CD4-positive, alpha-beta T cell (primary cell): ENCODE results near the gene FDXACB1. TPM values are rescaled to one million over a fixed set of nuclear protein-coding genes. Genes with fewer than 3 reads are reported as not detected.

Experiments used
- ATAC-seq: fragments of 200-7000 bp; cut with Tn5 transposase; one replicate; pipeline ENCODE4 v1.10.0; 2022; ENCODE audit warnings: mild to moderate bottlenecking; ENCODE audit not compliant: poor library complexity
- CTCF ChIA-PET: fragments of 350-600 bp; sonication (Branson Sonifier 250); formaldehyde crosslinking; loops from one replicate; lab custom pipeline; 2021; ENCODE audit warnings: antibody characterized with exemption, inconsistent platforms; lab: Charles Lee
- POLR2A ChIA-PET: fragments of 350-600 bp; sonication (Branson Sonifier 250); formaldehyde crosslinking; loops from one replicate; lab custom pipeline; 2021; ENCODE audit warnings: antibody characterized with exemption, inconsistent platforms; lab: Charles Lee
- DNase-seq, 14 experiments: peaks; one replicate each; pipeline ENCODE4 v3.0.0-alpha.2; 2013 to 2020; ENCODE audit warnings: mixed read lengths in 2 of 14
- H3K27ac ChIP-seq, 2 donors: one replicate each; pipeline versions ENCODE4 v1.5.1 to v1.7.0; 2013; ENCODE audit warnings: low read length in 2 of 2, low read depth in 1 of 2, mild to moderate bottlenecking in 1 of 2
- H3K27me3 ChIP-seq, 2 experiments: 1 replicate in 1 of 2; 2 replicates in 1 of 2; pipeline versions ENCODE4 v1.6.1 to v1.7.0; 2013; ENCODE audit warnings: low read length in 2 of 2, control low read depth in 1 of 2, mild to moderate bottlenecking in 1 of 2, moderate library complexity in 1 of 2; ENCODE audit not compliant: insufficient read depth in 2 of 2, control insufficient read depth in 1 of 2
- H3K36me3 ChIP-seq: one replicate; pipeline ENCODE4 v1.6.1; 2013; ENCODE audit warnings: low read length, control low read depth; ENCODE audit not compliant: insufficient read depth
- H3K4me1 ChIP-seq: one replicate; pipeline ENCODE4 v1.6.1; 2013; ENCODE audit warnings: low read length, control low read depth; ENCODE audit not compliant: insufficient read depth
- H3K4me3 ChIP-seq: one replicate; pipeline ENCODE4 v1.5.1; 2013; ENCODE audit warnings: mild to moderate bottlenecking, low read length, moderate library complexity
- H3K9me3 ChIP-seq, 2 experiments: 1 replicate in 1 of 2; 2 replicates in 1 of 2; pipeline versions ENCODE4 v1.6.1 to v1.7.0; 2013; ENCODE audit warnings: low read length in 2 of 2, mild to moderate bottlenecking in 2 of 2, control low read depth in 1 of 2, moderate library complexity in 1 of 2; ENCODE audit not compliant: control insufficient read depth in 1 of 2, insufficient read depth in 1 of 2
- H3K27ac Mint-ChIP-seq: one replicate; pipeline ENCODE4 v1.8.0; 2020; ENCODE audit warnings: mixed read lengths
- H3K27me3 Mint-ChIP-seq: one replicate; pipeline ENCODE4 v1.8.0; 2021; ENCODE audit warnings: mixed read lengths
- H3K36me3 Mint-ChIP-seq: one replicate; pipeline ENCODE4 v1.8.0; 2021; ENCODE audit warnings: low read depth, mixed read lengths
- H3K4me1 Mint-ChIP-seq: one replicate; pipeline ENCODE4 v1.8.0; 2021; ENCODE audit warnings: low read depth, mixed read lengths
- H3K4me3 Mint-ChIP-seq: one replicate; pipeline ENCODE4 v1.8.0; 2020; ENCODE audit warnings: mild to moderate bottlenecking, mixed read lengths
- H3K9me3 Mint-ChIP-seq: one replicate; pipeline ENCODE4 v1.8.0; 2020; ENCODE audit warnings: mixed read lengths
- intact Hi-C, 2 experiments: fragments of 100-400 bp; cut with DNase I in 1 of 2; cut with micrococcal nuclease in 1 of 2; formaldehyde crosslinking; loops; one replicate each; pipeline versions ENCODE4 v1.15.1 to v1.9.0; 2023 to 2025; cut with DNase I, micrococcal nuclease
- total RNA-seq, 174 experiments: library from RNA in 2 of 174; stranded (reverse) in 2 of 174; gene quantifications; one replicate each; pipeline ENCODE4 v1.2.3 and lab custom pipeline; 2021 to 2026
- TF ChIP-seq, protein P1 (sequence below): fragments of 200-600 bp; IDR thresholded peaks from one replicate; pipeline ENCODE4 v1.8.0; 2022; ENCODE audit warnings: antibody characterized with exemption, mild to moderate bottlenecking

Gene FDXACB1
- total RNA-seq, 2 experiments from 2014 or later, result 3.4 to 3.9 TPM

DNA sequence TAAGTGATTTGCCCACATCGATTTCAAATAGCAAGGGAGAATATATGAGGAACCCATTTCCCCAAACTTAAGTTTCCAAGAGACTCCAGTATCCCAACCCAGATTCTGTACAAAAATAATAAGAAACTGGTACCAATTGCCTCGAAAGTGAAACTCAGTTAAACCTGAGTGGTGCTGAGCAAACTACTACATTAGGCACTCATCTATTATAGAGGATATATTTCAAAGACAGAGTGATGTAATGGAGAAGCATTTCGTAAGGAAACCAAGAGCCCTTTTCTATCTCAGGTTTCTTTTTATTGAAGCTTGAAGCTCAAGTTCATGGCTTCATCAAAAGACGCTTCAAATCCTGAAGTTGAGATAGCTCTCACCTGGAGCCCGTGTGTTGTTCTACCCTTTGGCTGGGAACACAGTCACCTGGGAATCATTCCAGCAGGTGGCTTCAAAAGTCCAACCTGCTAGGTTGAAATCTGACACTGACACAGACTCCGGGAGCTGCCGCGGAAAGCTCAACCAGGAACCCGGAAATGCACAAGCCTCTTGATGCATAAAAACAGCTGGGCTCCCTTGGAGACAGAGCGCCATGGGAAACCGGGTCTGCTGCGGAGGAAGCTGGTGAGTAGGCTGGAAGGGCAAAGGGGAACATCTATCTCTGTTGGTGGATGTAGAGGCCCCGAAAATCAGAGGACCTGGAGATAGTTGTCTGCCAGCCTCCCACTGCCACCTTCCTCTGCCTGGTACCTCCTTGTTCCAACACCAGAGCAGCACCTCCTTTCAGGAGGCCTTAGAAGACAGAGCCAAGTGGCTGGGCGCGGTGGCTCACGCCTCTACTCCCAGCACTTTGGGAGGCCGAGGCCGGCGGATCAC is 39.7 kb upstream of the FDXACB1 start, which contains the start of gene C11orf52:
Gene C11orf52 (plus strand): TSS at position 524 of the 867 bp plus-strand sequence. CDS start 60 bp downstream, at position 584.
- Histone ChIP-seq H3K27me3 (peaks cover 15 to 17% of the 10 kb centered on the region in 2 experiments), H3K27ac (no peak within 1 kb of the TSS), H3K4me3 (no peak within 1 kb of the TSS), H3K9me3 (no peaks in the 10 kb centered on the region), H3K36me3 (no peaks in the 10 kb centered on the region), H3K4me1 (no peaks in the 10 kb centered on the region)
- TF ChIP-seq, protein P1, sequence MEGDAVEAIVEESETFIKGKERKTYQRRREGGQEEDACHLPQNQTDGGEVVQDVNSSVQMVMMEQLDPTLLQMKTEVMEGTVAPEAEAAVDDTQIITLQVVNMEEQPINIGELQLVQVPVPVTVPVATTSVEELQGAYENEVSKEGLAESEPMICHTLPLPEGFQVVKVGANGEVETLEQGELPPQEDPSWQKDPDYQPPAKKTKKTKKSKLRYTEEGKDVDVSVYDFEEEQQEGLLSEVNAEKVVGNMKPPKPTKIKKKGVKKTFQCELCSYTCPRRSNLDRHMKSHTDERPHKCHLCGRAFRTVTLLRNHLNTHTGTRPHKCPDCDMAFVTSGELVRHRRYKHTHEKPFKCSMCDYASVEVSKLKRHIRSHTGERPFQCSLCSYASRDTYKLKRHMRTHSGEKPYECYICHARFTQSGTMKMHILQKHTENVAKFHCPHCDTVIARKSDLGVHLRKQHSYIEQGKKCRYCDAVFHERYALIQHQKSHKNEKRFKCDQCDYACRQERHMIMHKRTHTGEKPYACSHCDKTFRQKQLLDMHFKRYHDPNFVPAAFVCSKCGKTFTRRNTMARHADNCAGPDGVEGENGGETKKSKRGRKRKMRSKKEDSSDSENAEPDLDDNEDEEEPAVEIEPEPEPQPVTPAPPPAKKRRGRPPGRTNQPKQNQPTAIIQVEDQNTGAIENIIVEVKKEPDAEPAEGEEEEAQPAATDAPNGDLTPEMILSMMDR, result no peak
- intact Hi-C loops, result no loop called here
- DNase-seq, result no peak
- Mint-ChIP-seq H3K27ac (no peak within 1 kb of the TSS), H3K36me3 (no peaks in the 10 kb centered on the region), H3K4me1 (no peaks in the 10 kb centered on the region), H3K4me3 (no peak within 1 kb of the TSS), H3K27me3 (peaks cover 46% of the 10 kb centered on the region), H3K9me3 (no peaks in the 10 kb centered on the region)
- ChIA-PET POLR2A (no interaction called here), CTCF (interaction anchor here (0.8 kb wide), 1 partner anchor 13 kb away, joined by 3 read pairs; no protein-coding TSS in a partner anchor)
- ATAC-seq, result no peak

DNA sequence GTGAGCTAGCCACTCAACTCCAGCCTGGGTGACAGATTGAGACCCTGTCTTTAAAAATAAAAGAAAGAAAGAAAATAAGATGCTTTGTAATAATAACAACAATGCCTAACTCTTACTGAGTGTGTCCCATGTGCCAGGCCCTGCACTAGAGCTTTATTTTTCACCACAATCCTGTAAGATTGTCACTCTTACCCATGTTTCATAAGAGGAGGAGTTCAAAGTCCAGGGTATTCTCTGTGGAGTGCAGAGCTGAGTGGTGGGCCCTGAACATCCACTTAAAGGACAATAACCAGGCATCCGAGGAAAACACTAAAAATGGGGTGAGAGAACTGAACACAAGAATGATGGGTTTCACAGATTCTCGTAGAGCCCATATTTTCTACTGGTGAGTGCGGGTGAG is 38.8 kb upstream of the FDXACB1 start:
- Histone ChIP-seq H3K27me3 (peaks cover 22 to 23% of the 10 kb centered on the region in 2 experiments), H3K4me1 (no peaks in the 10 kb centered on the region), H3K9me3 (no peaks in the 10 kb centered on the region), H3K4me3 (no peak overlapping the region), H3K36me3 (no peaks in the 10 kb centered on the region), H3K27ac (no peak overlapping the region)
- no peaks in the 10 kb centered on the region for H3K36me3 Mint-ChIP-seq
- no peak for DNase-seq
- ChIA-PET POLR2A (no interaction called here), CTCF (no interaction called here)
- no peak overlapping the region for H3K4me3 Mint-ChIP-seq
- intact Hi-C loops, result no loop called here
- H3K4me1 Mint-ChIP-seq, result no peaks in the 10 kb centered on the region
- peaks cover 53% of the 10 kb centered on the region for H3K27me3 Mint-ChIP-seq
- no peak overlapping the region for H3K27ac Mint-ChIP-seq
- TF ChIP-seq, protein P1, result no peak
- ATAC-seq, result no peak
- H3K9me3 Mint-ChIP-seq, result no peaks in the 10 kb centered on the region

DNA sequence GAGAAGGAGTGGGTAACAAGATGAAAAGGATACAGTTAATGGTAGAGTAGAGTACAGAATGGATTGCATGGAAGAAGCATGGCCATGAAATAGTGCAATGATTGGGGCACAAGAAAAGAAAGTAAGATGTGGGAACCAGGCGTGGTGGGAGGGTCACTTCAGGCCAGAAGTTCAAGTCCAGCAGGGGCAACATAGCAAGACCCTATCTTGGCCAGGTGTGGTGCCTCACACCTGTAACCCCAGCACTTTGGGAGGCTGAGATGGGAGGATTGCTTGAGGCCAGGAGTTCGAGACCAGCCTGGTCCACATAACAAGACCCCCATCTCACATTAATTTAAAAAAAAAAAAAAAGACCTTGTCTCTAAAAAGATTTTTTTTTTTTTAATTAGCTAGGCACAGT is 38.3 kb upstream of the FDXACB1 start:
- CTCF ChIA-PET, result no interaction called here
- no peak for ATAC-seq
- Mint-ChIP-seq H3K9me3 (no peaks in the 10 kb centered on the region), H3K36me3 (no peaks in the 10 kb centered on the region), H3K27ac (no peak overlapping the region), H3K4me3 (no peak overlapping the region), H3K27me3 (peaks cover 54% of the 10 kb centered on the region), H3K4me1 (no peaks in the 10 kb centered on the region)
- H3K27me3 ChIP-seq, result peaks cover 23% of the 10 kb centered on the region in 2 experiments
- DNase-seq, result no peak
- no peaks in the 10 kb centered on the region for H3K4me1 ChIP-seq
- TF ChIP-seq, protein P1, result no peak
- no peaks in the 10 kb centered on the region for H3K9me3 ChIP-seq
- H3K27ac ChIP-seq, result no peak overlapping the region
- intact Hi-C loops, result no loop called here
- no peaks in the 10 kb centered on the region for H3K36me3 ChIP-seq
- POLR2A ChIA-PET, result no interaction called here
- no peak overlapping the region for H3K4me3 ChIP-seq
